Caco-2 (cell line): Measurements from ENCODE around the gene ISL2. TPM values are rescaled to one million over a fixed set of nuclear protein-coding genes. Genes with fewer than 3 reads are reported as not detected.
"Not testable (repeated sequence)": the region's sequence is repeated elsewhere in the genome, so short reads cannot be mapped to it uniquely, and the experiment has no call there.

ENCODE experiments used
- BruUV-seq: library from RNA; stranded (reverse); fragments of 400-500 nt; replicated peaks from 2 replicates; lab custom pipeline; 2021; lab: Mats Ljungman, UMichigan
- CTCF ChIA-PET: fragments of 300-600 bp; sonication (Branson Sonifier 250); formaldehyde crosslinking; loops from one replicate; lab custom pipeline; 2022; ENCODE audit warnings: antibody characterized with exemption; lab: Charles Lee
- POLR2A ChIA-PET: fragments of 300-600 bp; sonication (Branson Sonifier 250); formaldehyde crosslinking; loops from one replicate; lab custom pipeline; 2022; ENCODE audit warnings: antibody characterized with exemption; lab: Charles Lee
- DNase-seq, 2 experiments: peaks; one replicate each; pipeline versions ENCODE4 v3.0.0 to v3.0.0-alpha.2; 2020 to 2022
- H3K27me3 ChIP-seq: replicated peaks from 2 replicates; pipeline ENCODE4 v1.6.0; 2011; ENCODE audit warnings: low read length; ENCODE audit not compliant: control insufficient read depth, insufficient read depth
- H3K36me3 ChIP-seq: 2 replicates; pipeline ENCODE4 v1.5.1; 2011; ENCODE audit warnings: low read length; ENCODE audit not compliant: control insufficient read depth, insufficient read depth
- H3K4me1 ChIP-seq: fragments of 250-450 bp; sonication (Bioruptor Pico); 2 replicates; pipeline ENCODE4 v1.5.1; 2020; ENCODE audit warnings: mild to moderate bottlenecking
- H3K4me3 ChIP-seq: 2 replicates; pipeline ENCODE4 v1.5.1; 2011; ENCODE audit warnings: low read depth, mild to moderate bottlenecking, control low read depth, low read length
- H3K9me3 ChIP-seq: fragments of 250-450 bp; sonication (Bioruptor Pico); 2 replicates; pipeline ENCODE4 v1.5.1; 2020; ENCODE audit warnings: mild to moderate bottlenecking, moderate library complexity
- H3K27ac Mint-ChIP-seq: one replicate; pipeline ENCODE4 v1.8.0; 2022; ENCODE audit warnings: mixed read lengths; ENCODE audit not compliant: unreplicated experiment
- H3K27me3 Mint-ChIP-seq: one replicate; pipeline ENCODE4 v1.8.0; 2022; ENCODE audit warnings: mixed read lengths; ENCODE audit not compliant: insufficient read depth, unreplicated experiment
- H3K36me3 Mint-ChIP-seq: one replicate; pipeline ENCODE4 v1.8.0; 2022; ENCODE audit warnings: mild to moderate bottlenecking, mixed read lengths; ENCODE audit not compliant: insufficient read depth, unreplicated experiment
- H3K4me1 Mint-ChIP-seq: one replicate; pipeline ENCODE4 v1.8.0; 2022; ENCODE audit warnings: low read depth, mixed read lengths; ENCODE audit not compliant: unreplicated experiment
- H3K4me3 Mint-ChIP-seq: one replicate; pipeline ENCODE4 v1.8.0; 2022; ENCODE audit warnings: mild to moderate bottlenecking, moderate library complexity, mixed read lengths; ENCODE audit not compliant: unreplicated experiment
- H3K9me3 Mint-ChIP-seq: one replicate; pipeline ENCODE4 v1.8.0; 2022; ENCODE audit warnings: mixed read lengths; ENCODE audit not compliant: unreplicated experiment
- CTCF ChIP-seq, 2 experiments: fragments of 200-600 bp in 1 of 2; IDR thresholded peaks; 1 replicate in 1 of 2; 2 replicates in 1 of 2; pipeline versions ENCODE4 v1.5.1 to v1.8.0; 2011 to 2022; ENCODE audit warnings: antibody characterized with exemption in 1 of 2, control low read depth in 1 of 2, inconsistent platforms in 1 of 2, low read depth in 1 of 2, low read length in 1 of 2, mild to moderate bottlenecking in 1 of 2, moderate library complexity in 1 of 2; ENCODE audit not compliant: insufficient read depth in 1 of 2, severe bottlenecking in 1 of 2, unreplicated experiment in 1 of 2
- intact Hi-C: fragments of 100-400 bp; cut with micrococcal nuclease; formaldehyde crosslinking; loops from one replicate; pipeline ENCODE4 v1.10.0; 2022; ENCODE audit not compliant: unreplicated experiment
- total RNA-seq: library from RNA; stranded (reverse); gene quantifications from 2 replicates; pipeline ENCODE4 v1.2.3, GENCODE V29; 2022

Gene ISL2
- total RNA-seq, 1 experiment from 2014 or later = 11.0 TPM

- H3K4me3 ChIP-seq = no peak overlapping the region
- 0 out of 2 replicates have a peak, but pooled peaks cover 7% of the 10 kb centered on the region for H3K4me1 ChIP-seq
- TF ChIP-seq CTCF (IDR thresholded peaks at IDR 0.05; ENCODE audit: insufficient read depth in 1 of 2, low read depth in 1 of 2, low read length in 1 of 2, severe bottlenecking in 1 of 2, unreplicated experiment in 1 of 2) = no peak
- H3K9me3 Mint-ChIP-seq = no peaks in the 10 kb centered on the region
- H3K27me3 ChIP-seq = no peaks in the 10 kb centered on the region
- H3K27ac Mint-ChIP-seq = no peak overlapping the region
- no peaks in the 10 kb centered on the region for H3K27me3 Mint-ChIP-seq
- CTCF ChIA-PET = no interaction called here
- H3K4me3 Mint-ChIP-seq = no peak overlapping the region
- H3K36me3 ChIP-seq = no peaks in the 10 kb centered on the region
- DNase-seq = no peak
- POLR2A ChIA-PET = no interaction called here
- peaks cover 6% of the 10 kb centered on the region for H3K4me1 Mint-ChIP-seq
- no peaks in the 10 kb centered on the region for H3K9me3 ChIP-seq
- no TSS peak for BruUV-seq
- intact Hi-C loops = no loop called here
- peaks cover 5% of the 10 kb centered on the region for H3K36me3 Mint-ChIP-seq
Observed at GRCh38 chr15:76296849-76297248, 39.7 kb upstream of the ISL2 start.

DNA sequence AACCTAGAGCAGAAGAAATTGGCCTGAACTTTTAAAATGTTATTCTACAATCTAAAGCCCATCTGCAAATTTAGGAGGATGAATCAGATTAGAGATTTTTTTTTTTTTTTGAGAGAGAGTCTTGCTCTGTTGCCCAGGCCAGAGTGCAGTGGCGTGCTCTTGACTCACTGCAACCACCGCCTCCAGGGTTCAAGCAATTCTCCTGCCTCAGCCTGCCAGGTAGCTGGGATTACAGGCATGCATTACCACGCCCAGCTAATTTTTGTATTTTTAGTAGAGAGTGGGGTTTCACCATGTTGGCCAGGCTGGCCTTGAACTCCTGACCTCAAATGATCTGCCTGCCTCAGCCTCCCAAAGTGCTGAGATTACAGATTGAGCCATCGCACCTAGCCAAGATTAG lies 38.6 kb upstream of the ISL2 start:
- H3K4me1 Mint-ChIP-seq, H3K9me3 ChIP-seq, CTCF ChIA-PET, H3K36me3 Mint-ChIP-seq, H3K4me3 ChIP-seq, H3K36me3 ChIP-seq, H3K4me1 ChIP-seq, intact Hi-C loops, H3K4me3 Mint-ChIP-seq, DNase-seq, H3K9me3 Mint-ChIP-seq, POLR2A ChIA-PET, H3K27me3 ChIP-seq, H3K27me3 Mint-ChIP-seq, H3K27ac Mint-ChIP-seq, BruUV-seq: not testable (repeated sequence)

- H3K4me1 ChIP-seq = 0 out of 2 replicates have a peak, but pooled peaks cover 7% of the 10 kb centered on the region
- no peaks in the 10 kb centered on the region for H3K27me3 ChIP-seq
- TF ChIP-seq CTCF (IDR thresholded peaks at IDR 0.05; ENCODE audit: insufficient read depth in 1 of 2, low read depth in 1 of 2, low read length in 1 of 2, severe bottlenecking in 1 of 2, unreplicated experiment in 1 of 2) = no peak
- no peak overlapping the region for H3K4me3 ChIP-seq
- H3K9me3 ChIP-seq = no peaks in the 10 kb centered on the region
- Mint-ChIP-seq H3K27ac (no peak overlapping the region), H3K4me3 (no peak overlapping the region), H3K36me3 (no peaks in the 10 kb centered on the region), H3K27me3 (no peaks in the 10 kb centered on the region), H3K4me1 (peaks cover 6% of the 10 kb centered on the region), H3K9me3 (no peaks in the 10 kb centered on the region)
- intact Hi-C loops = no loop called here
- DNase-seq = no peak
- CTCF ChIA-PET = no interaction called here
- no TSS peak for BruUV-seq
- H3K36me3 ChIP-seq = no peaks in the 10 kb centered on the region
- POLR2A ChIA-PET = interaction anchor here (1.9 kb wide), 1 partner anchor 13 kb away, joined by 4 read pairs; the partner anchor contains the start of gene ETFA
Observed at GRCh38 chr15:76298986-76299385, 37.6 kb upstream of the ISL2 start.
